Measurements from ENCODE around the gene RBM6. TPM values are rescaled to one million over a fixed set of nuclear protein-coding genes. Genes with fewer than 3 reads are reported as not detected.

The RBM6 gene
- total RNA-seq, 1 experiment from 2014 or later = 90.7 TPM

GRCh38 chr3:49902511-49903345 is 37.2 kb upstream of the RBM6 start:
- H3K79me1 ChIP-seq (ENCODE audit: insufficient read depth, low read depth, low read length, poor library complexity, severe bottlenecking) = no peaks in the 10 kb centered on the region
- H3K4me2 ChIP-seq (ENCODE audit: insufficient read depth, insufficient read length, low read length) = no peak overlapping the region
- no peak overlapping the region for H2BK12ac ChIP-seq (ENCODE audit: insufficient read length, low read depth, low read length)
- no peaks in the 10 kb centered on the region for H3K27me3 ChIP-seq (ENCODE audit: insufficient read depth, low read length)
- H3K4ac ChIP-seq (ENCODE audit: low read depth, low read length) = no peak overlapping the region
- H3K27me3 Mint-ChIP-seq (ENCODE audit: low read depth) = no peaks in the 10 kb centered on the region
- H3K4me1 Mint-ChIP-seq = peaks cover 19 to 35% of the 10 kb centered on the region in 2 experiments
- H3K56ac ChIP-seq (ENCODE audit: insufficient read length, low read depth, low read length) = no peak overlapping the region
- H3K27ac Mint-ChIP-seq = no peak overlapping the region
- H2AFZ ChIP-seq (ENCODE audit: low read length) = no peak overlapping the region
- WGBS (ENCODE audit: extremely low coverage, insufficient read length, low lambda C conversion rate) = no CpG with 5 or more reads among the region's 44 CpGs
- H4K8ac ChIP-seq (replicated peaks; ENCODE audit: insufficient read length, low read depth, low read length) = no peak overlapping the region
- no peak overlapping the region for H2BK120ac ChIP-seq (ENCODE audit: low read depth, low read length, poor library complexity, severe bottlenecking)
- no peak overlapping the region for H3K9ac ChIP-seq (ENCODE audit: extremely low read depth, insufficient read length, low read length)
- peaks cover 2% of the 10 kb centered on the region; the same call in 1 of the 2 replicates for H3K4me1 ChIP-seq (ENCODE audit: insufficient read depth, low read length)
- no peak overlapping the region for H4K5ac ChIP-seq (ENCODE audit: insufficient read length, low read depth, low read length)
- no peak overlapping the region for H3K23ac ChIP-seq (ENCODE audit: insufficient read length, low read depth, low read length)
- no peak overlapping the region for H3K18ac ChIP-seq (ENCODE audit: insufficient read length, low read depth, low read length)
- no peaks in the 10 kb centered on the region; a peak in 2 of 7 replicates for H3K36me3 Mint-ChIP-seq (ENCODE audit: insufficient read depth in 1 of 3, low read depth in 3 of 3)
- no peak overlapping the region for H2BK15ac ChIP-seq (ENCODE audit: low read depth, low read length)
- H2BK20ac ChIP-seq (ENCODE audit: low read depth, low read length, poor library complexity, severe bottlenecking) = no peak overlapping the region
- H3K23me2 ChIP-seq (ENCODE audit: insufficient read length, low read depth, low read length, poor library complexity, severe bottlenecking) = no peaks in the 10 kb centered on the region
- H3K14ac ChIP-seq (ENCODE audit: insufficient read depth, low read length) = no peak overlapping the region
- no peak for DNase-seq
- H2BK5ac ChIP-seq (ENCODE audit: insufficient read length, low read length) = no peak overlapping the region
- no peaks in the 10 kb centered on the region for H4K20me1 ChIP-seq (ENCODE audit: control insufficient read depth, insufficient read depth, insufficient read length)
- H3K9me3 ChIP-seq (ENCODE audit: control insufficient read depth, low read depth, low read length) = no peaks in the 10 kb centered on the region
- no peak for TF ChIP-seq CTCF (conservative IDR thresholded peaks at IDR 0.05)
- H4K91ac ChIP-seq (ENCODE audit: insufficient read length, low read depth, low read length) = no peak overlapping the region
- no peak overlapping the region for H2AK5ac ChIP-seq (ENCODE audit: insufficient read length, low read length)
- H3K27ac ChIP-seq (ENCODE audit: insufficient read length, low read depth, low read length) = no peak overlapping the region
- H3K79me2 ChIP-seq (ENCODE audit: insufficient read depth, low read length) = no peaks in the 10 kb centered on the region
- no peak overlapping the region for H3T11ph ChIP-seq (ENCODE audit: low read length)
- no peaks in the 10 kb centered on the region; a peak in 1 of 5 replicates for H3K9me3 Mint-ChIP-seq
- peak overlapping the region; percentile 46 to 58; a peak in 3 of 5 replicates for H3K4me3 Mint-ChIP-seq
